ENCODE results near the gene SASS6.

The SASS6 gene

GRCh38 chr1:100146958-100147357 is 14.2 kb upstream of the SASS6 start:
- H3K27me3 ChIP-seq (ENCODE audit: low read depth, low read length): no peaks in the 10 kb centered on the region
- no peak overlapping the region for H3K4me3 ChIP-seq (ENCODE audit: low read depth in 1 of 2, low read length in 2 of 2)
- H3K27ac ChIP-seq (ENCODE audit: low read length): no peak overlapping the region
- no peaks in the 10 kb centered on the region for H3K4me1 ChIP-seq (ENCODE audit: control insufficient read depth in 1 of 2, insufficient read depth in 2 of 2, low read length in 2 of 2)
- no peaks in the 10 kb centered on the region for H3K9me3 ChIP-seq (ENCODE audit: control insufficient read depth in 1 of 2, low read length in 2 of 2)
- H3K36me3 ChIP-seq (ENCODE audit: control insufficient read depth in 1 of 2, insufficient read depth in 2 of 2, low read length in 2 of 2): peaks cover 45 to 47% of the 10 kb centered on the region in 2 donors

- no peaks in the 10 kb centered on the region for H3K27me3 ChIP-seq (ENCODE audit: low read depth, low read length)
- H3K36me3 ChIP-seq (ENCODE audit: control insufficient read depth in 1 of 2, insufficient read depth in 2 of 2, low read length in 2 of 2): peaks cover 52 to 55% of the 10 kb centered on the region in 2 donors
- H3K4me1 ChIP-seq (ENCODE audit: control insufficient read depth in 1 of 2, insufficient read depth in 2 of 2, low read length in 2 of 2): no peaks in the 10 kb centered on the region
Observed at GRCh38 chr1:100145116-100145515, 12.4 kb upstream of the SASS6 start.

GRCh38 chr1:100142343-100142742 is 9.6 kb upstream of the SASS6 start:
- H3K27me3 ChIP-seq (ENCODE audit: low read depth, low read length): no peaks in the 10 kb centered on the region
- no peak overlapping the region for H3K27ac ChIP-seq (ENCODE audit: low read length)
- H3K4me3 ChIP-seq (ENCODE audit: low read depth in 1 of 2, low read length in 2 of 2): no peak overlapping the region
- peaks cover 59 to 60% of the 10 kb centered on the region in 2 donors for H3K36me3 ChIP-seq (ENCODE audit: control insufficient read depth in 1 of 2, insufficient read depth in 2 of 2, low read length in 2 of 2)
- H3K4me1 ChIP-seq (ENCODE audit: control insufficient read depth in 1 of 2, insufficient read depth in 2 of 2, low read length in 2 of 2): no peaks in the 10 kb centered on the region
- H3K9me3 ChIP-seq (ENCODE audit: control insufficient read depth in 1 of 2, low read length in 2 of 2): no peaks in the 10 kb centered on the region

More at GRCh38 chr1:100145116-100145515, 12.4 kb upstream of the SASS6 start:
- Histone ChIP-seq H3K9me3 (ENCODE audit: control insufficient read depth in 1 of 2, low read length in 2 of 2) (no peaks in the 10 kb centered on the region), H3K27ac (ENCODE audit: low read length) (no peak overlapping the region), H3K4me3 (ENCODE audit: low read depth in 1 of 2, low read length in 2 of 2) (no peak overlapping the region)

- no peak overlapping the region for H3K4me3 ChIP-seq (ENCODE audit: low read depth in 1 of 2, low read length in 2 of 2)
- H3K27ac ChIP-seq (ENCODE audit: low read length): no peak overlapping the region
- H3K4me1 ChIP-seq (ENCODE audit: control insufficient read depth in 1 of 2, insufficient read depth in 2 of 2, low read length in 2 of 2): no peaks in the 10 kb centered on the region
- H3K27me3 ChIP-seq (ENCODE audit: low read depth, low read length): no peaks in the 10 kb centered on the region
- H3K36me3 ChIP-seq (ENCODE audit: control insufficient read depth in 1 of 2, insufficient read depth in 2 of 2, low read length in 2 of 2): peaks cover 59 to 65% of the 10 kb centered on the region in 2 donors
- no peaks in the 10 kb centered on the region for H3K9me3 ChIP-seq (ENCODE audit: control insufficient read depth in 1 of 2, low read length in 2 of 2)
Observed at GRCh38 chr1:100141192-100141591, 8.5 kb upstream of the SASS6 start.

GRCh38 chr1:100137602-100138001 is 4.9 kb upstream of the SASS6 start:
- no peaks in the 10 kb centered on the region for H3K9me3 ChIP-seq (ENCODE audit: control insufficient read depth in 1 of 2, low read length in 2 of 2)
- no peak overlapping the region for H3K27ac ChIP-seq (ENCODE audit: low read length)
- peaks cover 0 to 18% of the 10 kb centered on the region in 2 donors for H3K4me1 ChIP-seq (ENCODE audit: control insufficient read depth in 1 of 2, insufficient read depth in 2 of 2, low read length in 2 of 2)
- no peaks in the 10 kb centered on the region for H3K27me3 ChIP-seq (ENCODE audit: low read depth, low read length)
- H3K4me3 ChIP-seq (ENCODE audit: low read depth in 1 of 2, low read length in 2 of 2): no peak overlapping the region
- peaks cover 34 to 38% of the 10 kb centered on the region in 2 donors for H3K36me3 ChIP-seq (ENCODE audit: control insufficient read depth in 1 of 2, insufficient read depth in 2 of 2, low read length in 2 of 2)

- Histone ChIP-seq H3K4me1 (ENCODE audit: control insufficient read depth in 1 of 2, insufficient read depth in 2 of 2, low read length in 2 of 2) (peaks cover 0 to 33% of the 10 kb centered on the region in 2 donors), H3K9me3 (ENCODE audit: control insufficient read depth in 1 of 2, low read length in 2 of 2) (no peaks in the 10 kb centered on the region), H3K36me3 (ENCODE audit: control insufficient read depth in 1 of 2, insufficient read depth in 2 of 2, low read length in 2 of 2) (peaks cover 20 to 21% of the 10 kb centered on the region in 2 donors)
Observed at GRCh38 chr1:100134872-100135271, 2.1 kb upstream of the SASS6 start.

GRCh38 chr1:100131623-100132022 is 1.1 kb downstream of the SASS6 start:
- Histone ChIP-seq H3K4me3 (ENCODE audit: low read depth in 1 of 2, low read length in 2 of 2) (peak overlapping the region; percentile 98 to 99), H3K27me3 (ENCODE audit: low read depth, low read length) (no peaks in the 10 kb centered on the region), H3K9me3 (ENCODE audit: control insufficient read depth in 1 of 2, low read length in 2 of 2) (no peaks in the 10 kb centered on the region), H3K36me3 (ENCODE audit: control insufficient read depth in 1 of 2, insufficient read depth in 2 of 2, low read length in 2 of 2) (no peaks in the 10 kb centered on the region), H3K27ac (ENCODE audit: low read length) (no peak overlapping the region), H3K4me1 (ENCODE audit: control insufficient read depth in 1 of 2, insufficient read depth in 2 of 2, low read length in 2 of 2) (peaks cover 0 to 33% of the 10 kb centered on the region in 2 donors)

More at GRCh38 chr1:100134872-100135271, 2.1 kb upstream of the SASS6 start:
- no peak overlapping the region for H3K27ac ChIP-seq (ENCODE audit: low read length)
- no peaks in the 10 kb centered on the region for H3K27me3 ChIP-seq (ENCODE audit: low read depth, low read length)
- H3K4me3 ChIP-seq (ENCODE audit: low read depth in 1 of 2, low read length in 2 of 2): no peak overlapping the region

- Histone ChIP-seq H3K27me3 (ENCODE audit: low read depth, low read length) (no peaks in the 10 kb centered on the region), H3K4me1 (ENCODE audit: control insufficient read depth in 1 of 2, insufficient read depth in 2 of 2, low read length in 2 of 2) (peaks cover 0 to 30% of the 10 kb centered on the region in 2 donors), H3K27ac (ENCODE audit: low read length) (no peak overlapping the region), H3K36me3 (ENCODE audit: control insufficient read depth in 1 of 2, insufficient read depth in 2 of 2, low read length in 2 of 2) (no peaks in the 10 kb centered on the region), H3K9me3 (ENCODE audit: control insufficient read depth in 1 of 2, low read length in 2 of 2) (no peaks in the 10 kb centered on the region), H3K4me3 (ENCODE audit: low read depth in 1 of 2, low read length in 2 of 2) (no peak overlapping the region)
Observed at GRCh38 chr1:100130552-100131077, 2.1 kb downstream of the SASS6 start.

GRCh38 chr1:100127226-100127625 is 5.5 kb downstream of the SASS6 start:
- Histone ChIP-seq H3K27ac (ENCODE audit: low read length) (no peak overlapping the region), H3K27me3 (ENCODE audit: low read depth, low read length) (no peaks in the 10 kb centered on the region), H3K4me3 (ENCODE audit: low read depth in 1 of 2, low read length in 2 of 2) (no peak overlapping the region), H3K4me1 (ENCODE audit: control insufficient read depth in 1 of 2, insufficient read depth in 2 of 2, low read length in 2 of 2) (peaks cover 0 to 14% of the 10 kb centered on the region in 2 donors), H3K9me3 (ENCODE audit: control insufficient read depth in 1 of 2, low read length in 2 of 2) (no peaks in the 10 kb centered on the region), H3K36me3 (ENCODE audit: control insufficient read depth in 1 of 2, insufficient read depth in 2 of 2, low read length in 2 of 2) (no peaks in the 10 kb centered on the region)

- no peaks in the 10 kb centered on the region for H3K27me3 ChIP-seq (ENCODE audit: low read depth, low read length)
- H3K9me3 ChIP-seq (ENCODE audit: control insufficient read depth in 1 of 2, low read length in 2 of 2): no peaks in the 10 kb centered on the region
- H3K27ac ChIP-seq (ENCODE audit: low read length): no peak overlapping the region
- H3K36me3 ChIP-seq (ENCODE audit: control insufficient read depth in 1 of 2, insufficient read depth in 2 of 2, low read length in 2 of 2): peaks cover 0 to 8% of the 10 kb centered on the region in 2 donors
- H3K4me1 ChIP-seq (ENCODE audit: control insufficient read depth in 1 of 2, insufficient read depth in 2 of 2, low read length in 2 of 2): no peaks in the 10 kb centered on the region
- no peak overlapping the region for H3K4me3 ChIP-seq (ENCODE audit: low read depth in 1 of 2, low read length in 2 of 2)
Observed at GRCh38 chr1:100122177-100122576, 10.6 kb downstream of the SASS6 start.

GRCh38 chr1:100115524-100115923 is 17.2 kb downstream of the SASS6 start:
- no peaks in the 10 kb centered on the region for H3K27me3 ChIP-seq (ENCODE audit: low read depth, low read length)
- no peaks in the 10 kb centered on the region for H3K9me3 ChIP-seq (ENCODE audit: control insufficient read depth in 1 of 2, low read length in 2 of 2)
- H3K4me1 ChIP-seq (ENCODE audit: control insufficient read depth in 1 of 2, insufficient read depth in 2 of 2, low read length in 2 of 2): no peaks in the 10 kb centered on the region
- no peak overlapping the region for H3K27ac ChIP-seq (ENCODE audit: low read length)
- no peak overlapping the region for H3K4me3 ChIP-seq (ENCODE audit: low read depth in 1 of 2, low read length in 2 of 2)
- H3K36me3 ChIP-seq (ENCODE audit: control insufficient read depth in 1 of 2, insufficient read depth in 2 of 2, low read length in 2 of 2): peaks cover 0 to 8% of the 10 kb centered on the region in 2 donors

GRCh38 chr1:100109554-100110066 is 23.1 kb downstream of the SASS6 start:
- no peaks in the 10 kb centered on the region for H3K36me3 ChIP-seq (ENCODE audit: control insufficient read depth in 1 of 2, insufficient read depth in 2 of 2, low read length in 2 of 2)
- no peak overlapping the region for H3K27ac ChIP-seq (ENCODE audit: low read length)
- no peaks in the 10 kb centered on the region for H3K9me3 ChIP-seq (ENCODE audit: control insufficient read depth in 1 of 2, low read length in 2 of 2)
- H3K4me1 ChIP-seq (ENCODE audit: control insufficient read depth in 1 of 2, insufficient read depth in 2 of 2, low read length in 2 of 2): no peaks in the 10 kb centered on the region
- no peaks in the 10 kb centered on the region for H3K27me3 ChIP-seq (ENCODE audit: low read depth, low read length)
- H3K4me3 ChIP-seq (ENCODE audit: low read depth in 1 of 2, low read length in 2 of 2): no peak overlapping the region
